ENCODE measurements around the gene MRNIP. TPM values are rescaled to one million over a fixed set of nuclear protein-coding genes. Genes with fewer than 3 reads are reported as not detected.

The MRNIP gene
- total RNA-seq, 1 experiment from 2014 or later, result 20.2 TPM

DNA sequence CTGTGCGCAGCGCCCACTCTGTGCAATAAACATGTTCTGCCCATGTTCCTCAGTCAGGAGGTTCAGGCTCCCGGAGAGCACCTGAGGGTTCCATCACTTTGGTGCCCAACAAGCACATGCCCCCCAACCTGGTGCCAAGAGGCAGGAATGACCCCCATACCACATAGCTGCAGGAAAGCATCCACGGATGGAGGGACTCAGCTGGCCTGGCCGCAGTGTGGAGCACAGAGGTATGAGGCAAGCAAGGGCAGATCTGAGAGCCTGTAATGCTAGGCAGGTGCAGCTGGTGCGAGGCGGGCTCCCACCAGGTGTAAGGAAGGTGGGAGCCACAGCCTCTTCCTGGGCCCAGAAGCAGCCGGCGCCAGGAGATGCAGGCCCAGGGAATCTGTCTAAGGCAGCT lies 4.3 kb upstream of the MRNIP start:
- H3K9me2 ChIP-seq (replicated peaks; ENCODE audit: low read length), result no peaks in the 10 kb centered on the region
- BruUV-seq (replicated peaks), result no TSS peak
- no peaks in the 10 kb centered on the region for H3K9me3 ChIP-seq (ENCODE audit: low read length)
- CTCF ChIA-PET, result no interaction called here
- POLR2A ChIA-PET (ENCODE audit: unreplicated experiment), result no interaction called here
- H3K4me1 ChIP-seq (ENCODE audit: insufficient read depth, low read length), result no peaks in the 10 kb centered on the region
- H3K27me3 ChIP-seq (ENCODE audit: low read length), result no peaks in the 10 kb centered on the region
- TF ChIP-seq EZH2phosphoT487 (IDR thresholded peaks at IDR 0.05; ENCODE audit: borderline replicate concordance, low read length) (no peak), EZH2 (IDR thresholded peaks at IDR 0.05; ENCODE audit: low read length, unreplicated experiment) (no peak)
- TF ChIP-seq, protein P1, sequence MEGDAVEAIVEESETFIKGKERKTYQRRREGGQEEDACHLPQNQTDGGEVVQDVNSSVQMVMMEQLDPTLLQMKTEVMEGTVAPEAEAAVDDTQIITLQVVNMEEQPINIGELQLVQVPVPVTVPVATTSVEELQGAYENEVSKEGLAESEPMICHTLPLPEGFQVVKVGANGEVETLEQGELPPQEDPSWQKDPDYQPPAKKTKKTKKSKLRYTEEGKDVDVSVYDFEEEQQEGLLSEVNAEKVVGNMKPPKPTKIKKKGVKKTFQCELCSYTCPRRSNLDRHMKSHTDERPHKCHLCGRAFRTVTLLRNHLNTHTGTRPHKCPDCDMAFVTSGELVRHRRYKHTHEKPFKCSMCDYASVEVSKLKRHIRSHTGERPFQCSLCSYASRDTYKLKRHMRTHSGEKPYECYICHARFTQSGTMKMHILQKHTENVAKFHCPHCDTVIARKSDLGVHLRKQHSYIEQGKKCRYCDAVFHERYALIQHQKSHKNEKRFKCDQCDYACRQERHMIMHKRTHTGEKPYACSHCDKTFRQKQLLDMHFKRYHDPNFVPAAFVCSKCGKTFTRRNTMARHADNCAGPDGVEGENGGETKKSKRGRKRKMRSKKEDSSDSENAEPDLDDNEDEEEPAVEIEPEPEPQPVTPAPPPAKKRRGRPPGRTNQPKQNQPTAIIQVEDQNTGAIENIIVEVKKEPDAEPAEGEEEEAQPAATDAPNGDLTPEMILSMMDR (conservative IDR thresholded peaks at IDR 0.05; ENCODE audit: low read depth, low read length), result no peak
- H3K4me3 ChIP-seq (ENCODE audit: low read length), result no peak overlapping the region
- no peak overlapping the region for H3K27ac ChIP-seq (ENCODE audit: low read length)
- no peak overlapping the region for H3K9ac ChIP-seq (ENCODE audit: low read length)
- H4K20me1 ChIP-seq (ENCODE audit: low read length), result no peaks in the 10 kb centered on the region
- H3K79me2 ChIP-seq (ENCODE audit: low read length), result peaks cover 5% of the 10 kb centered on the region; the same call in 1 of the 2 replicates
- H3K4me2 ChIP-seq (ENCODE audit: low read length), result no peak overlapping the region
- H3F3A ChIP-seq (ENCODE audit: low read length, unreplicated experiment), result no peaks in the 10 kb centered on the region
- DNase-seq (no peak), ATAC-seq (no peak)
- intact Hi-C loops (cut with micrococcal nuclease), result no loop called here
- no peaks in the 10 kb centered on the region; the same call in 1 of the 2 replicates for H3K36me3 ChIP-seq (ENCODE audit: low read depth, low read length)
- H2AFZ ChIP-seq (ENCODE audit: low read length), result no peak overlapping the region

DNA sequence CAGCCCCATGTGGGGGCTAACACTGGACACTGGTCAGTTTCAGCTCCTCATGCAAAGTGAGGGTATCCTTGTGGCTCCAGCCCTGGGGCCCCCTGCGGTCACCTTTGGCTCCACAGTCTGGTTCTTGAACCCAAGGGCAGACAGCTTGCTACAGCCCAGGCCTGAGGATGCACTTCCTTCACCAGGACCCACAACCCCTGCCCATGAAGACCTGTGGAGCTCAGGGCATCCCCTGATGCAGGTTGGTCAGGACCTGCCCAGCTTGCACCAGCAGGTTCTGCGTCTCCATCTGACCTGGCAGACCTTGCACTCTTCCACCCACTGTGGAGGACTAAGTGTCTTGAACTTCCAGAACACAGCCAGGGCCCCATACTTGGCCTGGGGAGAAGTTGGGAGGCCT lies 3.7 kb upstream of the MRNIP start:
- TF ChIP-seq EZH2phosphoT487 (IDR thresholded peaks at IDR 0.05; ENCODE audit: borderline replicate concordance, low read length) (no peak), EZH2 (IDR thresholded peaks at IDR 0.05; ENCODE audit: low read length, unreplicated experiment) (no peak)
- TF ChIP-seq, protein P1 (conservative IDR thresholded peaks at IDR 0.05; ENCODE audit: low read depth, low read length), result no peak

DNA sequence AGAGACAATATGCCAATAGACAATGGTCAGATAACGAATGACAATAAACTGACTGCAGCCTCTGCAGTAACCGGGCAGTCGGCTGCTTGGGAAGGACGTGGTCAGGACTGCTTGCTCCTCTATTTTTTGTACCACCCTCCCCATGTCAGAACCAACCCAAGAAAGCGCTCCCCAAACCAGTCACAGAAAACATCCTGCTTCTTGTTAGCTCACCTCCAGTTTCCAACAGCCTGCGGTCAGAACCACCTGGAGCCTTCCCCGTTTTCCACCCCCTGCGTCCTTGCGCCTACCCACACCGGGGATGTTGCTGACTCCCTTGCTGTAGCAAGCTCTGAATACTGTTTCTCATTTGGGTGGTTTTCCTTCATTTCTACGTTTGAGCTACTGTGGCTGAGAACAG lies 1.7 kb upstream of the MRNIP start:
- CTCF ChIA-PET, result no interaction called here
- TF ChIP-seq EZH2 (IDR thresholded peaks at IDR 0.05; ENCODE audit: low read length, unreplicated experiment) (no peak), EZH2phosphoT487 (IDR thresholded peaks at IDR 0.05; ENCODE audit: borderline replicate concordance, low read length) (no peak)
- TF ChIP-seq, protein P1 (conservative IDR thresholded peaks at IDR 0.05; ENCODE audit: low read depth, low read length), result no peak
- Histone ChIP-seq H3K9me3 (ENCODE audit: low read length) (no peaks in the 10 kb centered on the region), H3K9ac (ENCODE audit: low read length) (no peak overlapping the region), H3K79me2 (ENCODE audit: low read length) (peaks cover 23% of the 10 kb centered on the region), H3K27me3 (ENCODE audit: low read length) (no peaks in the 10 kb centered on the region), H3F3A (ENCODE audit: low read length, unreplicated experiment) (no peaks in the 10 kb centered on the region), H3K4me3 (ENCODE audit: low read length) (peak overlapping the region; percentile 95; the same call in 1 of the 2 replicates), H3K27ac (ENCODE audit: low read length) (no peak overlapping the region), H3K9me2 (replicated peaks; ENCODE audit: low read length) (no peaks in the 10 kb centered on the region), H3K4me2 (ENCODE audit: low read length) (peak overlapping the region; percentile 98), H4K20me1 (ENCODE audit: low read length) (no peaks in the 10 kb centered on the region), H3K36me3 (ENCODE audit: low read depth, low read length) (no peaks in the 10 kb centered on the region; the same call in 1 of the 2 replicates), H3K4me1 (ENCODE audit: insufficient read depth, low read length) (no peaks in the 10 kb centered on the region), H2AFZ (ENCODE audit: low read length) (no peak overlapping the region)
- no TSS peak for BruUV-seq (replicated peaks)
- no peak for ATAC-seq
- intact Hi-C loops (cut with micrococcal nuclease), result no loop called here
- POLR2A ChIA-PET (ENCODE audit: unreplicated experiment), result no interaction called here
- no peak for DNase-seq

More for the DNA sequence above, 3.7 kb upstream of the MRNIP start:
- H4K20me1 ChIP-seq (ENCODE audit: low read length), result no peaks in the 10 kb centered on the region
- H3K27me3 ChIP-seq (ENCODE audit: low read length), result no peaks in the 10 kb centered on the region
- no peak overlapping the region for H3K9ac ChIP-seq (ENCODE audit: low read length)
- DNase-seq (no peak), ATAC-seq (no peak)
- no peaks in the 10 kb centered on the region for H3K9me3 ChIP-seq (ENCODE audit: low read length)
- no peaks in the 10 kb centered on the region for H3K4me1 ChIP-seq (ENCODE audit: insufficient read depth, low read length)
- peaks cover 10% of the 10 kb centered on the region for H3K79me2 ChIP-seq (ENCODE audit: low read length)
- no peaks in the 10 kb centered on the region for H3F3A ChIP-seq (ENCODE audit: low read length, unreplicated experiment)
- no peak overlapping the region for H3K4me2 ChIP-seq (ENCODE audit: low read length)
- no peak overlapping the region for H3K27ac ChIP-seq (ENCODE audit: low read length)
- H3K9me2 ChIP-seq (replicated peaks; ENCODE audit: low read length), result no peaks in the 10 kb centered on the region
- intact Hi-C loops (cut with micrococcal nuclease), result no loop called here
- H2AFZ ChIP-seq (ENCODE audit: low read length), result no peak overlapping the region
- ChIA-PET CTCF (no interaction called here), POLR2A (ENCODE audit: unreplicated experiment) (no interaction called here)
- H3K36me3 ChIP-seq (ENCODE audit: low read depth, low read length), result no peaks in the 10 kb centered on the region; the same call in 1 of the 2 replicates
- TSS peak; percentile 9 for BruUV-seq (replicated peaks)
- H3K4me3 ChIP-seq (ENCODE audit: low read length), result no peak overlapping the region
